GM18858 (cell line): ENCODE measurements around the gene OOSP4A.

ENCODE experiments used
- ATAC-seq: cut with Tn5 transposase; IDR thresholded peaks from one replicate; pipeline ENCODE4 v1.9.1; 2021; ENCODE audit not compliant: unreplicated experiment

Gene OOSP4A

GRCh38 chr11:59963733-59964132 is at the start of gene OOSP4A:
Gene OOSP4A (plus strand): TSS chr11:59964033. CDS start chr11:59964033, 0 bp downstream.
- ATAC-seq = no peak

- ATAC-seq = no peak
Measured at GRCh38 chr11:59918480-59918879, 45.4 kb upstream of the OOSP4A start.

GRCh38 chr11:59918987-59919589 is 44.7 kb upstream of the OOSP4A start:
- no peak for ATAC-seq

GRCh38 chr11:59923813-59924212 is 40.0 kb upstream of the OOSP4A start:
- ATAC-seq = no peak

GRCh38 chr11:59931688-59932087 is 32.1 kb upstream of the OOSP4A start:
- no peak for ATAC-seq

- no peak for ATAC-seq
Measured at GRCh38 chr11:59938132-59938531, 25.7 kb upstream of the OOSP4A start, which contains the start of gene OOSP1. Gene OOSP1 (plus strand): TSS chr11:59938432. CDS start chr11:59938455, 23 bp downstream.

- ATAC-seq = no peak
Measured at GRCh38 chr11:59938718-59939117, 25.1 kb upstream of the OOSP4A start.

- no peak for ATAC-seq
Measured at GRCh38 chr11:59939482-59939881, 24.4 kb upstream of the OOSP4A start.

- no peak for ATAC-seq
Measured at GRCh38 chr11:59941091-59941490, 22.7 kb upstream of the OOSP4A start.

GRCh38 chr11:59943997-59944714 is 19.7 kb upstream of the OOSP4A start:
- no peak for ATAC-seq

GRCh38 chr11:59944720-59945119 is 19.1 kb upstream of the OOSP4A start:
- ATAC-seq = no peak

GRCh38 chr11:59953463-59954218 is 10.2 kb upstream of the OOSP4A start:
- ATAC-seq = no peak

- ATAC-seq = no peak
Measured at GRCh38 chr11:59954219-59954847, 9.5 kb upstream of the OOSP4A start.

GRCh38 chr11:59957094-59957493 is 6.7 kb upstream of the OOSP4A start:
- no peak for ATAC-seq

GRCh38 chr11:59960502-59961381 is 3.1 kb upstream of the OOSP4A start:
- no peak for ATAC-seq

- ATAC-seq = no peak
Measured at GRCh38 chr11:59962107-59962482, 1.7 kb upstream of the OOSP4A start.

GRCh38 chr11:59965424-59965823 is 1.6 kb downstream of the OOSP4A start:
- no peak for ATAC-seq

- no peak for ATAC-seq
Measured at GRCh38 chr11:59966201-59966600, 2.4 kb downstream of the OOSP4A start.

GRCh38 chr11:59967677-59968394 is 4.0 kb downstream of the OOSP4A start:
- no peak for ATAC-seq

GRCh38 chr11:59968395-59968783 is 4.6 kb downstream of the OOSP4A start:
- no peak for ATAC-seq
